Measurements from ENCODE around the gene HOXB5.

HOXB5 gene

DNA sequence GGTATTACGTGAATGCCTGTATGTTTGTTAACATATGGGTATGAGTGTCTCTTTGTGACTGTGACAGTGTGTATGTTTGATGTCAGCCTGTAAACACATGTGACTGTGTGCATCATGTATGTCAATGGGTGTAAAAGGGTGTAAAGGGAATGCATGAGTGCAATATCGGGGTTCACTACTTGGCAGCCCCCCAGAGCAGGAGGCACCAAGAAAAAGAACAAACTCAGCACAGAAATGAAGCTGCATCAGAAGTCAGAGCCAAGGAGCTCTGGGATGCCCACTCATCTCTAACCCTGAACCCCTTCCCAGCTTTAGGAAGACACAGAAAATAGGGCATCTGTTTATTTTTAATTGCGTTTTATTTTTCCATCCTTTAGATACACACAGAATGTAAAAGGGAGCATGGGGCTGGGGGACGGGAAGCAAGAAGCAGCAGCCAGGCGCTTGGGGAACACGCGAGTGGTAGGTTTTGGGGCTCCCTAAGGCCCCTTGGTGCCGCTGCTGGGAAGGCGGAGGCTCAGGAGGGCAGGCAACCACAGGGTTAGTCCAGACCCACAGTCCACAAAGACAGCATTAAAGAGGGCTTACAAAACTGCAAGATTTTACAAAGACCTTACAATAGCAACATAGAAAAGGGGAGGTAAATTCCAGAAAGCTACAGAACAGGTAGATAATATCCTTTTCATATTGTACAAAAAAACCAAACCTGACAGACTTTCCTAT is 13.5 kb upstream of the HOXB5 start:
- no peak for TF ChIP-seq CTCF (IDR thresholded peaks at IDR 0.05; ENCODE audit: extremely low read depth, insufficient read depth, missing control alignments)
- no peak for DNase-seq (ENCODE audit: low spot score)
- in situ Hi-C loops (cut with MboI; ENCODE audit: low pct_unique_long_range_greater_than_20kb, low sequenced_read_pairs, unreplicated experiment), result no loop called here

DNA sequence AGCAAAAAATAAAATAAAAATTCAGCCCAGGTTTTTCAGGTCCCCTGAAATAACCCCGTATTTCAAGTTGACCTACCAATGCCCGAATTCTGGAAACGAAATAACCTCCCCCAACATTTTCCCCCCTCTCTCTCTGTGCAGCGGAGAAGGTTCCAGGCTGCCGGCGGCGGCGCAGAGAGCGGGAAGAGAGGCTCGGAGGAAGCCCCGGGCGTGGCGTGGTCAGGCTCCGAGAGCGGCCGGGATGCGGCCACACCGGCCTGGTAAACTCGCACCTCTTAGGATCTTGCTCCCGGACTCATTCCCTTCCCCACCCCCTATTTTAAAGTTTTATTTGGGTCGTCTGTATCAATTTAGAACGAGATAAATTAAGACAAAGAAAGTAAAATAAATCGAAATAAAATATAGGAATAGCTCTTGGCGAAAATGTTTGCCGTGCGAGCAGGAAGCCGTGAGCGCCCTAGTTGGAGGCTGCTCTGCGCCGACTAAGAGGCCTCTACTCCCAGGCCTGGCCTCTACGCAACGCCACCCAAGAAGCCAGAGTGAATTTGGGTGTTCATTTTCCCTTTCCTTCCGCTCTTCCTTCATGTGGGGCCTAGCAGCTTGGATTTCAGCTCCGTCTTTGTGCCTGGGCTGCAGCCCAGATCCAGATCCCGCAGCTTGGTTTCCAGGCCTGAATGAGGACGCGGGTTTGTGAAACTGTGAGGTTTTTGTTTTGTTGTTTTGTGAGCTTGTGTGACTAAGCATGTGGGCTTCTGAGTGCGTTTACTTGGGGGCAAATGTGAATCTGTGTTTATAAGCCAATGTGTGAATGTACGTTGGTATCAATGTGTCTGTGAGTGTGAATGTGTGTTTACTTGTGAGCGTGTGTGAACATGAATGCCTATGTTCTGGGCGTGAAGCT is 12.7 kb upstream of the HOXB5 start:
- DNase-seq (ENCODE audit: low spot score), result no peak
- in situ Hi-C loops (cut with MboI; ENCODE audit: low pct_unique_long_range_greater_than_20kb, low sequenced_read_pairs, unreplicated experiment), result no loop called here
- TF ChIP-seq CTCF (IDR thresholded peaks at IDR 0.05; ENCODE audit: extremely low read depth, insufficient read depth, missing control alignments), result no peak

DNA sequence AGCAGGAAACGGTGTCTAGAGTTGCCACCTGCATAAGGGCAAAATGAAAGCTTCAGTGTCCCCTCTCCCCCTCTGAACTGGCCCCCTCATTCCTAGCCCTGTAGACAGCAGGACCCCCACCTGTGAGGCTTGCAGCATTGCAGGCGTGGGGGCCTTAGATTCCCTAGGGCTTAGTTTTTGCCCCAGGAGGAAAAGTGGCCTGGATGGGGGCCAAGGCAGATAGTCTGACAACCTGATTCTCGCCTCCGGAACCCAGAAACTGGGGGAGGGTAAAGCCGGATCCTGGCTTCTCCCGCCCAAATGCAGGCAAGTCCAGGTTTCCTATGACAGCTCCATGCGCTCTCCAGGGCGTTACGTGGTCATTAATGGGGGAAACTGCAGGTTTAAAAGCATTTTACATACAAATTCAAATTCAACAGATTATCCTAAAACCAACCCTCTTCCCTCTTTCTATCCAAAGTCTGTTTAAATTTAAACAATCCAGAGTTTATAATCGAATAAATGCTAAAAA is 11.9 kb upstream of the HOXB5 start:
- TF ChIP-seq CTCF (IDR thresholded peaks at IDR 0.05; ENCODE audit: extremely low read depth, insufficient read depth, missing control alignments), result no peak
- in situ Hi-C loops (cut with MboI; ENCODE audit: low pct_unique_long_range_greater_than_20kb, low sequenced_read_pairs, unreplicated experiment), result no loop called here
- DNase-seq (ENCODE audit: low spot score), result no peak

DNA sequence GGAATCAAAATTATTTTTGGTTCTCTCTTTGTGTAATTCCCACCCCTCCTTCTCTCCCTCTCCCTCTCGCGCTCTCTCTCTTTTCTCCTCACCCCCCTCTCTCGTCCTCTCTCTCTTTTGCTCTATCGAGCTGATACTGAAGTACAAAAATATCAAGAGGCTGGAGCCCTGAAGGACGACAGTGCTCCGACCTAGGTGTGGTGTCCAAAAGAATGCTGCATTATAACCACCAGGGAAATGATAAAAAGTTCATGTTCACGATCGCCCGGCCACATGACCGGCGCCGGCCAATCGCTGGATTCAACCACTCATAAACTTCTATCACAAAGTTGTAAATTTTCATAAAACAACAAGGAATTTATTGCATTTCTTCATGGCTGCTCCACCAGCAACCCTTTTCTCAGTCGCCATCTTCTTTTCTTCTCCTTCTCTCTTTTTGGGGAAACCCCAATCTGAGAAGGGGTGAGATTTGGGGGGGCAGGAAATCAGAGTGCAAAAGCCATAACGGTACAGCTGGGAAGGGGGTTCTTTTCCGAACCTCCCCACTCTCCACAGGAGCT is 11.3 kb upstream of the HOXB5 start, which contains the start of gene HOXB6:
Gene HOXB6 (minus strand): TSS at position 217 of the 560 bp plus-strand sequence. CDS start 6,836 bp downstream, outside the sequence.
- DNase-seq (ENCODE audit: low spot score), result no peak
- TF ChIP-seq CTCF (IDR thresholded peaks at IDR 0.05; ENCODE audit: extremely low read depth, insufficient read depth, missing control alignments), result no peak
- in situ Hi-C loops (cut with MboI; ENCODE audit: low pct_unique_long_range_greater_than_20kb, low sequenced_read_pairs, unreplicated experiment), result no loop called here

DNA sequence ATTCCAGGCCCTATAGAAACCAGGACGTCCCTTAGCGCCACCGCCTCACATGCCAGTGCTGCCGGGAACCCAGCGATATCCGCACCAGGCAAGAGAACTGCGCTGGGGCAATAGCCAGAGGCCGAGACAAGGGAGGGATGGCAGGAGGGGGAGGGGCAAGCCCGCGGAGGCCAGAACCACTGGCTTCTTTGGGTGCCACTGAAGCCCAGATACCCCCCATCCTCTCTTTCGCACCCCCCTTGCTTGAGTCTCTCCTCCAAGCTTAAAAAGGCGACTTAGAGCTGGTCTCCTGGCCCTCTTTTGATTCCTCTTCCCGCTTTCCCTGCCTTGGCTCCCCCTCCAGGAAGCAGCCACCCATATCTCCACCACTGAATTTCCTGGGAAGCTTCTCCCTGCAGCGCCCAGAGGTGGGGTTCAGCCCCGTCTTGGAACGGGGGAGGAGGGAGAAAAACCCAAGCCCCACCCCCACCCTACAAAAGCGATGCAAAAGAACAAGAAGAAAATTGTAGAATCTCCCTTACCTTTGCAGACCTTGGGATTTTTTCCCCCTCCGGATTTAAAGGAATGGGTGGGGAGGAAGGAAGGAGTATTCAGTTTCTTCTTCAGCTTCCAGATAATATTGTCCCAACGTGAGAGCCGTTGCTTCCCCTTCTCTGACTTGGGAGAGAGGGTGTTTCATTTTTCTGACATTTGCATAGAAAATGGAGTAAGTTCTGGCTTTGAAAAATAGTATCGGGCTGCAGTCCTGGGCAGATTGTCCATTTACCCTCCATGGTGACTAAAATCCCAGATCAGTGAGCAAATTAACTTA is 10.6 kb upstream of the HOXB5 start:
- in situ Hi-C loops (cut with MboI; ENCODE audit: low pct_unique_long_range_greater_than_20kb, low sequenced_read_pairs, unreplicated experiment), result no loop called here
- DNase-seq (ENCODE audit: low spot score), result no peak
- no peak for TF ChIP-seq CTCF (IDR thresholded peaks at IDR 0.05; ENCODE audit: extremely low read depth, insufficient read depth, missing control alignments)

Data from GM13977 (cell line).